T-helper 17 cell (primary cell): ENCODE data around the gene ING1. TPM values are rescaled to one million over a fixed set of nuclear protein-coding genes. Genes with fewer than 3 reads are reported as not detected.
"Not testable (repeated sequence)": the region's sequence is repeated elsewhere in the genome, so short reads cannot be mapped to it uniquely, and the experiment has no call there.

Experiments used
- ATAC-seq: fragments of 150-1000 bp; cut with Tn5 transposase; 2 replicates; pipeline ENCODE4 v1.10.0; 2021; ENCODE audit warnings: mild to moderate bottlenecking, moderate library complexity
- DNase-seq, 3 donors: peaks; one replicate each; pipeline versions ENCODE4 v3.0.0 to v3.0.0-alpha.2; 2020 to 2021
- H3K9me3 ChIP-seq: one replicate; pipeline ENCODE4 v1.7.0; 2013; ENCODE audit warnings: low read length, mild to moderate bottlenecking; ENCODE audit not compliant: control insufficient read depth, poor library complexity, severe bottlenecking
- H3K27ac Mint-ChIP-seq: one replicate; pipeline ENCODE4 v1.8.0; 2022; ENCODE audit warnings: mild to moderate bottlenecking, moderate library complexity, mixed read lengths
- H3K27me3 Mint-ChIP-seq: one replicate; pipeline ENCODE4 v1.8.0; 2022; ENCODE audit warnings: mixed read lengths
- H3K36me3 Mint-ChIP-seq: one replicate; pipeline ENCODE4 v1.8.0; 2022; ENCODE audit warnings: low read depth, mixed read lengths
- H3K4me1 Mint-ChIP-seq: one replicate; pipeline ENCODE4 v1.8.0; 2022; ENCODE audit warnings: mild to moderate bottlenecking, mixed read lengths
- H3K4me3 Mint-ChIP-seq: one replicate; pipeline ENCODE4 v1.8.0; 2022; ENCODE audit warnings: mild to moderate bottlenecking, moderate library complexity, mixed read lengths
- total RNA-seq, 4 donors: library from RNA in 2 of 4; stranded (reverse) in 2 of 4; gene quantifications; one replicate each; pipeline ENCODE4 v1.2.3 and lab custom pipeline; 2022 to 2026

The ING1 gene
- total RNA-seq, 2 donors from 2014 or later: 15.2 to 15.3 TPM

GRCh38 chr13:110699148-110700145 is 14.1 kb upstream of the ING1 start:
- H3K27me3 Mint-ChIP-seq: no peaks in the 10 kb centered on the region
- H3K9me3 ChIP-seq: no peaks in the 10 kb centered on the region
- peaks cover 2% of the 10 kb centered on the region for H3K36me3 Mint-ChIP-seq
- no peak overlapping the region for H3K27ac Mint-ChIP-seq
- DNase-seq: no peak
- H3K4me1 Mint-ChIP-seq: peaks cover 28% of the 10 kb centered on the region
- no peak overlapping the region for H3K4me3 Mint-ChIP-seq
- no peak for ATAC-seq

GRCh38 chr13:110700186-110700585 is 13.3 kb upstream of the ING1 start:
- no peaks in the 10 kb centered on the region for H3K27me3 Mint-ChIP-seq
- ATAC-seq: no peak
- no peak overlapping the region for H3K27ac Mint-ChIP-seq
- no peaks in the 10 kb centered on the region for H3K9me3 ChIP-seq
- peaks cover 28% of the 10 kb centered on the region for H3K4me1 Mint-ChIP-seq
- no peak overlapping the region for H3K4me3 Mint-ChIP-seq
- DNase-seq: no peak
- peaks cover 2% of the 10 kb centered on the region for H3K36me3 Mint-ChIP-seq

- Mint-ChIP-seq H3K27ac (no peak overlapping the region), H3K36me3 (peaks cover 2% of the 10 kb centered on the region), H3K4me1 (peaks cover 28% of the 10 kb centered on the region), H3K27me3 (no peaks in the 10 kb centered on the region), H3K4me3 (no peak overlapping the region)
- ATAC-seq: no peak
- DNase-seq: no peak
- H3K9me3 ChIP-seq: no peaks in the 10 kb centered on the region
Observed at GRCh38 chr13:110700641-110701040, 12.9 kb upstream of the ING1 start.

GRCh38 chr13:110701061-110701460 is 12.4 kb upstream of the ING1 start:
- peaks cover 28% of the 10 kb centered on the region for H3K4me1 Mint-ChIP-seq
- not testable (repeated sequence) for H3K36me3 Mint-ChIP-seq, DNase-seq, H3K27ac Mint-ChIP-seq, H3K4me3 Mint-ChIP-seq, H3K9me3 ChIP-seq, ATAC-seq, H3K27me3 Mint-ChIP-seq

GRCh38 chr13:110702089-110702488 is 11.4 kb upstream of the ING1 start:
- no peak for ATAC-seq
- Mint-ChIP-seq H3K4me1 (peaks cover 30% of the 10 kb centered on the region), H3K27ac (peak overlapping the region; percentile 37), H3K4me3 (peak overlapping the region; percentile 12), H3K27me3 (no peaks in the 10 kb centered on the region), H3K36me3 (peaks cover 2% of the 10 kb centered on the region)
- no peak for DNase-seq
- H3K9me3 ChIP-seq: no peaks in the 10 kb centered on the region

GRCh38 chr13:110702591-110703526 is 10.6 kb upstream of the ING1 start:
- no peaks in the 10 kb centered on the region for H3K27me3 Mint-ChIP-seq
- H3K4me3 Mint-ChIP-seq: no peak overlapping the region
- peaks cover 30% of the 10 kb centered on the region for H3K4me1 Mint-ChIP-seq
- no peaks in the 10 kb centered on the region for H3K9me3 ChIP-seq
- ATAC-seq (no peak), DNase-seq (no peak)
- peaks cover 2% of the 10 kb centered on the region for H3K36me3 Mint-ChIP-seq
- peak overlapping the region; percentile 37 for H3K27ac Mint-ChIP-seq

- H3K27ac Mint-ChIP-seq: peak overlapping the region; percentile 61
- no peaks in the 10 kb centered on the region for H3K9me3 ChIP-seq
- no peaks in the 10 kb centered on the region for H3K27me3 Mint-ChIP-seq
- peaks cover 20% of the 10 kb centered on the region for H3K4me1 Mint-ChIP-seq
- H3K36me3 Mint-ChIP-seq: peaks cover 2% of the 10 kb centered on the region
- no peak for ATAC-seq
- H3K4me3 Mint-ChIP-seq: peak overlapping the region; percentile 91
- DNase-seq: no peak
Observed at GRCh38 chr13:110705356-110705825, 8.1 kb upstream of the ING1 start.

GRCh38 chr13:110705826-110706569 is 7.5 kb upstream of the ING1 start, which contains the start of gene CARS2:
Gene CARS2, minus strand, starts transcription at chr13:110706116. Its CDS starts 23 bp downstream, at chr13:110706093.
- ATAC-seq (peak; percentile 93), DNase-seq (peak; percentile 76 to 95 (median 91))
- peaks cover 20% of the 10 kb centered on the region for H3K4me1 Mint-ChIP-seq
- H3K27me3 Mint-ChIP-seq: no peaks in the 10 kb centered on the region
- H3K4me3 Mint-ChIP-seq: peak within 1 kb of the TSS; percentile 91
- peak within 1 kb of the TSS; percentile 61 for H3K27ac Mint-ChIP-seq
- peaks cover 2% of the 10 kb centered on the region for H3K36me3 Mint-ChIP-seq
- no peaks in the 10 kb centered on the region for H3K9me3 ChIP-seq

GRCh38 chr13:110706570-110707372 is 6.7 kb upstream of the ING1 start:
- no peaks in the 10 kb centered on the region for H3K36me3 Mint-ChIP-seq
- DNase-seq: no peak
- H3K4me3 Mint-ChIP-seq: peak overlapping the region; percentile 91
- peak overlapping the region; percentile 27 for H3K27ac Mint-ChIP-seq
- no peak for ATAC-seq
- H3K9me3 ChIP-seq: no peaks in the 10 kb centered on the region
- H3K4me1 Mint-ChIP-seq: peaks cover 23% of the 10 kb centered on the region
- no peaks in the 10 kb centered on the region for H3K27me3 Mint-ChIP-seq

- H3K9me3 ChIP-seq: no peaks in the 10 kb centered on the region
- Mint-ChIP-seq H3K4me1 (peaks cover 25% of the 10 kb centered on the region), H3K27me3 (no peaks in the 10 kb centered on the region), H3K27ac (peak overlapping the region; percentile 99), H3K4me3 (peak overlapping the region; percentile 98), H3K36me3 (no peaks in the 10 kb centered on the region)
- DNase-seq (peak; percentile 76 to 91 (median 85)), ATAC-seq (peak; percentile 33)
Observed at GRCh38 chr13:110712081-110712848, 1.2 kb upstream of the ING1 start.

- ATAC-seq (peak; percentile 66), DNase-seq (peak; percentile 98)
- H3K4me1 Mint-ChIP-seq: peaks cover 32% of the 10 kb centered on the region
- peak overlapping the region; percentile 99 for H3K27ac Mint-ChIP-seq
- no peaks in the 10 kb centered on the region for H3K9me3 ChIP-seq
- peak overlapping the region; percentile 98 for H3K4me3 Mint-ChIP-seq
- no peaks in the 10 kb centered on the region for H3K27me3 Mint-ChIP-seq
- no peaks in the 10 kb centered on the region for H3K36me3 Mint-ChIP-seq
Observed at GRCh38 chr13:110712849-110713641, 455 bp upstream of the ING1 start.
